HEK293 (cell line): ENCODE data around the gene GUK1.
A peak's percentile ranks its signal among the peaks of the same experiment; 100 is the strongest.

Source experiments
- FEZF1 ChIP-seq: fragments of 450-650 bp; formaldehyde crosslinking; IDR thresholded peaks from 2 replicates; pipeline ENCODE4 v1.5.1; 2016; ENCODE audit warnings: missing biosample characterization, missing genetic modification characterization
- GLI4 ChIP-seq: fragments of 450-650 bp; formaldehyde crosslinking; IDR thresholded peaks from 2 replicates; pipeline ENCODE4 v1.5.1; 2016; ENCODE audit warnings: missing biosample characterization, missing genetic modification characterization
- RBAK ChIP-seq: fragments of 450-650 bp; formaldehyde crosslinking; IDR thresholded peaks from 2 replicates; pipeline ENCODE4 v1.5.1; 2016; ENCODE audit warnings: missing biosample characterization, missing genetic modification characterization
- REPIN1 ChIP-seq: fragments of 450-650 bp; formaldehyde crosslinking; IDR thresholded peaks from 2 replicates; pipeline ENCODE4 v1.5.1; 2017; ENCODE audit warnings: missing biosample characterization, missing genetic modification characterization, low read depth
- SALL2 ChIP-seq: fragments of 450-650 bp; formaldehyde crosslinking; IDR thresholded peaks from 2 replicates; pipeline ENCODE4 v1.5.0; 2017; ENCODE audit warnings: missing biosample characterization, mild to moderate bottlenecking, missing genetic modification characterization, borderline replicate concordance
- ZFHX2 ChIP-seq: fragments of 450-650 bp; formaldehyde crosslinking; conservative IDR thresholded peaks from 2 replicates; pipeline ENCODE4 v1.5.1; 2016; ENCODE audit warnings: missing biosample characterization, missing genetic modification characterization
- ZNF140 ChIP-seq: fragments of 450-650 bp; formaldehyde crosslinking; IDR thresholded peaks from 2 replicates; pipeline ENCODE4 v1.5.1; 2016; ENCODE audit warnings: missing biosample characterization, missing genetic modification characterization
- ZNF146 ChIP-seq: fragments of 450-650 bp; formaldehyde crosslinking; IDR thresholded peaks from 2 replicates; pipeline ENCODE4 v1.5.1; 2016; ENCODE audit warnings: missing biosample characterization, missing genetic modification characterization
- ZNF391 ChIP-seq: fragments of 450-650 bp; formaldehyde crosslinking; IDR thresholded peaks from 2 replicates; pipeline ENCODE4 v1.5.1; 2016; ENCODE audit warnings: low read depth, missing biosample characterization, missing genetic modification characterization, borderline replicate concordance
- ZNF423 ChIP-seq: fragments of 450-650 bp; formaldehyde crosslinking; IDR thresholded peaks from 2 replicates; pipeline ENCODE4 v1.5.1; 2016; ENCODE audit warnings: missing biosample characterization, missing genetic modification characterization
- ZNF433 ChIP-seq: fragments of 450-650 bp; formaldehyde crosslinking; IDR thresholded peaks from 2 replicates; pipeline ENCODE4 v1.5.1; 2016; ENCODE audit warnings: missing biosample characterization, missing genetic modification characterization, low read depth
- ZNF473 ChIP-seq: fragments of 450-650 bp; formaldehyde crosslinking; IDR thresholded peaks from 2 replicates; pipeline ENCODE4 v1.5.1; 2017; ENCODE audit warnings: missing biosample characterization, missing genetic modification characterization
- ZNF510 ChIP-seq: fragments of 450-650 bp; formaldehyde crosslinking; IDR thresholded peaks from 2 replicates; pipeline ENCODE4 v1.5.1; 2018; ENCODE audit warnings: mild to moderate bottlenecking, missing genetic modification characterization, missing biosample characterization; ENCODE audit not compliant: insufficient replicate concordance
- ZNF621 ChIP-seq: fragments of 450-650 bp; formaldehyde crosslinking; IDR thresholded peaks from 2 replicates; pipeline ENCODE4 v1.5.1; 2017; ENCODE audit warnings: missing biosample characterization, missing genetic modification characterization
- ZNF623 ChIP-seq: fragments of 450-650 bp; formaldehyde crosslinking; IDR thresholded peaks from 2 replicates; pipeline ENCODE4 v1.5.1; 2016; ENCODE audit warnings: missing biosample characterization, missing genetic modification characterization
- ZNF629 ChIP-seq: fragments of 450-650 bp; formaldehyde crosslinking; IDR thresholded peaks from 2 replicates; pipeline ENCODE4 v1.5.1; 2017; ENCODE audit warnings: missing biosample characterization, missing genetic modification characterization
- ZNF658 ChIP-seq: fragments of 450-650 bp; formaldehyde crosslinking; IDR thresholded peaks from 2 replicates; pipeline ENCODE4; 2016; ENCODE audit warnings: missing biosample characterization, missing genetic modification characterization
- ZNF677 ChIP-seq: fragments of 450-650 bp; IDR thresholded peaks from 2 replicates; pipeline ENCODE4 v1.5.0; 2018; ENCODE audit warnings: missing biosample characterization, mild to moderate bottlenecking, missing genetic modification characterization, moderate library complexity
- TF ChIP-seq, protein P1 (sequence below): fragments of 450-650 bp; formaldehyde crosslinking; IDR thresholded peaks from 2 replicates; pipeline ENCODE4 v1.5.1; 2017; ENCODE audit warnings: missing biosample characterization, missing genetic modification characterization
- TF ChIP-seq, protein P2 (sequence below): IDR thresholded peaks from 2 replicates; pipeline ENCODE4 v1.6.1; 2011; ENCODE audit warnings: mild to moderate bottlenecking, low read depth, low read length, borderline replicate concordance
- TF ChIP-seq, protein P3 (sequence below): fragments of 450-650 bp; formaldehyde crosslinking; IDR thresholded peaks from 2 replicates; pipeline ENCODE4 v1.5.1; 2016; ENCODE audit warnings: missing biosample characterization, missing genetic modification characterization
- TF ChIP-seq, protein P4 (sequence below): fragments of 450-650 bp; formaldehyde crosslinking; IDR thresholded peaks from 2 replicates; pipeline ENCODE4 v1.5.1; 2016; ENCODE audit warnings: missing biosample characterization, missing genetic modification characterization
- TF ChIP-seq, protein P5 (sequence below): fragments of 450-650 bp; formaldehyde crosslinking; IDR thresholded peaks from 2 replicates; pipeline ENCODE4 v1.5.1; 2016; ENCODE audit warnings: missing biosample characterization, missing genetic modification characterization
- TF ChIP-seq, protein P6 (sequence below): fragments of 450-650 bp; formaldehyde crosslinking; IDR thresholded peaks from 2 replicates; pipeline ENCODE4 v1.5.1; 2016; ENCODE audit warnings: missing biosample characterization, missing genetic modification characterization
- TF ChIP-seq, protein P7 (sequence below): fragments of 450-650 bp; formaldehyde crosslinking; IDR thresholded peaks from 2 replicates; pipeline ENCODE4 v1.5.1; 2016; ENCODE audit warnings: missing biosample characterization, missing genetic modification characterization, borderline replicate concordance

The GUK1 gene

DNA sequence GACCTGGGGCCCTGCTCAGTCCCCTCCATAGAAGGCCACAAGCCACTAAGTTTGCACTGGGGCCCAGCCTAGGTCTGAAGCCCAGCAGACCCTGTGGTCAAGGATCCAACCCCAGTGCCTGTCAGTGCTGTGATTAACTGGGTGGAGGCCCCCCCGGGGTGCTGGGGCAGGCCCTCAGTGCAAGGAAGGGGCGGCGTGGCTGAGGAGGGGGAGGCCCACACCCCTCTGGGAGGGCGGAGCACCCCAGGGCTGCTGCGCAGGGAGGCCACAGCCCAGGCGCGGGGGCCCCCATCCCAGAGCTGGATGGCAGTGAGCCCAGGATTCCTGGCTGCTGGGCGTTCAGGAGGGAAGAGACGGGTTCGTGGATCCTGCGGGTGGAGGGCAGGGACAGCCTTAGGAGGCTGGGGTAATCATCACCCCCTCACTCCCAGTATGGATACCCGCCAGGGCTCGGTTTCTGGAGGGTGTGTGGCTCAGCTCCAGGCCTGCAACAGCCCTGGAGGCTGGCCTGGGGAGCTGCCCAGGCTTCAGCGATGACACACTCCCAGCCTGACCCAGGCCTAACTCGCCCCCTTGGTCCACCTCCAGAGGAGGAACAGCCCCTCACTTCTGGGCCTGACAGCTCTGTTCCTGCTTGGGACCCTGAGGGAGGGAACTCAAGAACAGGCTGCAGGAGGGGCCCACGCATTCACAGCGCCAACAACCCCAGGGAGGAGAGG lies 10.5 kb downstream of the GUK1 start (continued):
- TF ChIP-seq SALL2 (tag by site-specific recombination), result no peak
- TF ChIP-seq, protein P1, sequence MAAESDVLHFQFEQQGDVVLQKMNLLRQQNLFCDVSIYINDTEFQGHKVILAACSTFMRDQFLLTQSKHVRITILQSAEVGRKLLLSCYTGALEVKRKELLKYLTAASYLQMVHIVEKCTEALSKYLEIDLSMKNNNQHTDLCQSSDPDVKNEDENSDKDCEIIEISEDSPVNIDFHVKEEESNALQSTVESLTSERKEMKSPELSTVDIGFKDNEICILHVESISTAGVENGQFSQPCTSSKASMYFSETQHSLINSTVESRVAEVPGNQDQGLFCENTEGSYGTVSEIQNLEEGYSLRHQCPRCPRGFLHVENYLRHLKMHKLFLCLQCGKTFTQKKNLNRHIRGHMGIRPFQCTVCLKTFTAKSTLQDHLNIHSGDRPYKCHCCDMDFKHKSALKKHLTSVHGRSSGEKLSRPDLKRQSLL (tag by site-specific recombination), result no peak
- no peak for TF ChIP-seq ZNF629 (tag by site-specific recombination)
- TF ChIP-seq ZNF423 (tag by site-specific recombination), result no peak
- TF ChIP-seq ZNF391 (tag by site-specific recombination), result no peak
- TF ChIP-seq, protein P2, sequence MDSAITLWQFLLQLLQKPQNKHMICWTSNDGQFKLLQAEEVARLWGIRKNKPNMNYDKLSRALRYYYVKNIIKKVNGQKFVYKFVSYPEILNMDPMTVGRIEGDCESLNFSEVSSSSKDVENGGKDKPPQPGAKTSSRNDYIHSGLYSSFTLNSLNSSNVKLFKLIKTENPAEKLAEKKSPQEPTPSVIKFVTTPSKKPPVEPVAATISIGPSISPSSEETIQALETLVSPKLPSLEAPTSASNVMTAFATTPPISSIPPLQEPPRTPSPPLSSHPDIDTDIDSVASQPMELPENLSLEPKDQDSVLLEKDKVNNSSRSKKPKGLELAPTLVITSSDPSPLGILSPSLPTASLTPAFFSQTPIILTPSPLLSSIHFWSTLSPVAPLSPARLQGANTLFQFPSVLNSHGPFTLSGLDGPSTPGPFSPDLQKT, result no peak
- TF ChIP-seq ZNF146 (tag by site-specific recombination), result no peak
- TF ChIP-seq, protein P3, sequence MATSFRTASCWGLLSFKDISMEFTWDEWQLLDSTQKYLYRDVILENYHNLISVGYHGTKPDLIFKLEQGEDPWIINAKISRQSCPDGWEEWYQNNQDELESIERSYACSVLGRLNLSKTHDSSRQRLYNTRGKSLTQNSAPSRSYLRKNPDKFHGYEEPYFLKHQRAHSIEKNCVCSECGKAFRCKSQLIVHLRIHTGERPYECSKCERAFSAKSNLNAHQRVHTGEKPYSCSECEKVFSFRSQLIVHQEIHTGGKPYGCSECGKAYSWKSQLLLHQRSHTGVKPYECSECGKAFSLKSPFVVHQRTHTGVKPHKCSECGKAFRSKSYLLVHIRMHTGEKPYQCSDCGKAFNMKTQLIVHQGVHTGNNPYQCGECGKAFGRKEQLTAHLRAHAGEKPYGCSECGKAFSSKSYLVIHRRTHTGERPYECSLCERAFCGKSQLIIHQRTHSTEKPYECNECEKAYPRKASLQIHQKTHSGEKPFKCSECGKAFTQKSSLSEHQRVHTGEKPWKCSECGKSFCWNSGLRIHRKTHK (tag by site-specific recombination), result no peak
- no peak for TF ChIP-seq ZNF677 (tag by site-specific recombination)
- TF ChIP-seq, protein P4, sequence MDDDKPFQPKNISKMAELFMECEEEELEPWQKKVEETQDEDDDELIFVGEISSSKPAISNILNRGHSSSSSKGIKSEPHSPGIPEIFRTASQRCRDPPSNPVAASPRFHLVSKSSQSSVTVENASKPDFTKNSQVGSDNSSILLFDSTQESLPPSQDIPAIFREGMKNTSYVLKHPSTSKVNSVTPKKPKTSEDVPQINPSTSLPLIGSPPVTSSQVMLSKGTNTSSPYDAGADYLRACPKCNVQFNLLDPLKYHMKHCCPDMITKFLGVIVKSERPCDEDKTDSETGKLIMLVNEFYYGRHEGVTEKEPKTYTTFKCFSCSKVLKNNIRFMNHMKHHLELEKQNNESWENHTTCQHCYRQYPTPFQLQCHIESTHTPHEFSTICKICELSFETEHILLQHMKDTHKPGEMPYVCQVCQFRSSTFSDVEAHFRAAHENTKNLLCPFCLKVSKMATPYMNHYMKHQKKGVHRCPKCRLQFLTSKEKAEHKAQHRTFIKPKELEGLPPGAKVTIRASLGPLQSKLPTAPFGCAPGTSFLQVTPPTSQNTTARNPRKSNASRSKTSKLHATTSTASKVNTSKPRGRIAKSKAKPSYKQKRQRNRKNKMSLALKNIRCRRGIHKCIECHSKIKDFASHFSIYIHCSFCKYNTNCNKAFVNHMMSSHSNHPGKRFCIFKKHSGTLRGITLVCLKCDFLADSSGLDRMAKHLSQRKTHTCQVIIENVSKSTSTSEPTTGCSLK (tag by site-specific recombination), result no peak
- TF ChIP-seq, protein P5, sequence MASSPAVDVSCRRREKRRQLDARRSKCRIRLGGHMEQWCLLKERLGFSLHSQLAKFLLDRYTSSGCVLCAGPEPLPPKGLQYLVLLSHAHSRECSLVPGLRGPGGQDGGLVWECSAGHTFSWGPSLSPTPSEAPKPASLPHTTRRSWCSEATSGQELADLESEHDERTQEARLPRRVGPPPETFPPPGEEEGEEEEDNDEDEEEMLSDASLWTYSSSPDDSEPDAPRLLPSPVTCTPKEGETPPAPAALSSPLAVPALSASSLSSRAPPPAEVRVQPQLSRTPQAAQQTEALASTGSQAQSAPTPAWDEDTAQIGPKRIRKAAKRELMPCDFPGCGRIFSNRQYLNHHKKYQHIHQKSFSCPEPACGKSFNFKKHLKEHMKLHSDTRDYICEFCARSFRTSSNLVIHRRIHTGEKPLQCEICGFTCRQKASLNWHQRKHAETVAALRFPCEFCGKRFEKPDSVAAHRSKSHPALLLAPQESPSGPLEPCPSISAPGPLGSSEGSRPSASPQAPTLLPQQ (tag by site-specific recombination), result peak; percentile 81
- TF ChIP-seq, protein P6, sequence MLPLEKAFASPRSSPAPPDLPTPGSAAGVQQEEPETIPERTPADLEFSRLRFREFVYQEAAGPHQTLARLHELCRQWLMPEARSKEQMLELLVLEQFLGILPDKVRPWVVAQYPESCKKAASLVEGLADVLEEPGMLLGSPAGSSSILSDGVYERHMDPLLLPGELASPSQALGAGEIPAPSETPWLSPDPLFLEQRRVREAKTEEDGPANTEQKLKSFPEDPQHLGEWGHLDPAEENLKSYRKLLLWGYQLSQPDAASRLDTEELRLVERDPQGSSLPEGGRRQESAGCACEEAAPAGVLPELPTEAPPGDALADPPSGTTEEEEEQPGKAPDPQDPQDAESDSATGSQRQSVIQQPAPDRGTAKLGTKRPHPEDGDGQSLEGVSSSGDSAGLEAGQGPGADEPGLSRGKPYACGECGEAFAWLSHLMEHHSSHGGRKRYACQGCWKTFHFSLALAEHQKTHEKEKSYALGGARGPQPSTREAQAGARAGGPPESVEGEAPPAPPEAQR, result no peak
- TF ChIP-seq ZNF658, result no peak
- TF ChIP-seq REPIN1 (tag by site-specific recombination), result no peak
- no peak for TF ChIP-seq ZNF140 (tag by site-specific recombination)
- no peak for TF ChIP-seq ZNF621 (tag by site-specific recombination)
- no peak for TF ChIP-seq ZNF473 (tag by site-specific recombination)
- TF ChIP-seq, protein P7, sequence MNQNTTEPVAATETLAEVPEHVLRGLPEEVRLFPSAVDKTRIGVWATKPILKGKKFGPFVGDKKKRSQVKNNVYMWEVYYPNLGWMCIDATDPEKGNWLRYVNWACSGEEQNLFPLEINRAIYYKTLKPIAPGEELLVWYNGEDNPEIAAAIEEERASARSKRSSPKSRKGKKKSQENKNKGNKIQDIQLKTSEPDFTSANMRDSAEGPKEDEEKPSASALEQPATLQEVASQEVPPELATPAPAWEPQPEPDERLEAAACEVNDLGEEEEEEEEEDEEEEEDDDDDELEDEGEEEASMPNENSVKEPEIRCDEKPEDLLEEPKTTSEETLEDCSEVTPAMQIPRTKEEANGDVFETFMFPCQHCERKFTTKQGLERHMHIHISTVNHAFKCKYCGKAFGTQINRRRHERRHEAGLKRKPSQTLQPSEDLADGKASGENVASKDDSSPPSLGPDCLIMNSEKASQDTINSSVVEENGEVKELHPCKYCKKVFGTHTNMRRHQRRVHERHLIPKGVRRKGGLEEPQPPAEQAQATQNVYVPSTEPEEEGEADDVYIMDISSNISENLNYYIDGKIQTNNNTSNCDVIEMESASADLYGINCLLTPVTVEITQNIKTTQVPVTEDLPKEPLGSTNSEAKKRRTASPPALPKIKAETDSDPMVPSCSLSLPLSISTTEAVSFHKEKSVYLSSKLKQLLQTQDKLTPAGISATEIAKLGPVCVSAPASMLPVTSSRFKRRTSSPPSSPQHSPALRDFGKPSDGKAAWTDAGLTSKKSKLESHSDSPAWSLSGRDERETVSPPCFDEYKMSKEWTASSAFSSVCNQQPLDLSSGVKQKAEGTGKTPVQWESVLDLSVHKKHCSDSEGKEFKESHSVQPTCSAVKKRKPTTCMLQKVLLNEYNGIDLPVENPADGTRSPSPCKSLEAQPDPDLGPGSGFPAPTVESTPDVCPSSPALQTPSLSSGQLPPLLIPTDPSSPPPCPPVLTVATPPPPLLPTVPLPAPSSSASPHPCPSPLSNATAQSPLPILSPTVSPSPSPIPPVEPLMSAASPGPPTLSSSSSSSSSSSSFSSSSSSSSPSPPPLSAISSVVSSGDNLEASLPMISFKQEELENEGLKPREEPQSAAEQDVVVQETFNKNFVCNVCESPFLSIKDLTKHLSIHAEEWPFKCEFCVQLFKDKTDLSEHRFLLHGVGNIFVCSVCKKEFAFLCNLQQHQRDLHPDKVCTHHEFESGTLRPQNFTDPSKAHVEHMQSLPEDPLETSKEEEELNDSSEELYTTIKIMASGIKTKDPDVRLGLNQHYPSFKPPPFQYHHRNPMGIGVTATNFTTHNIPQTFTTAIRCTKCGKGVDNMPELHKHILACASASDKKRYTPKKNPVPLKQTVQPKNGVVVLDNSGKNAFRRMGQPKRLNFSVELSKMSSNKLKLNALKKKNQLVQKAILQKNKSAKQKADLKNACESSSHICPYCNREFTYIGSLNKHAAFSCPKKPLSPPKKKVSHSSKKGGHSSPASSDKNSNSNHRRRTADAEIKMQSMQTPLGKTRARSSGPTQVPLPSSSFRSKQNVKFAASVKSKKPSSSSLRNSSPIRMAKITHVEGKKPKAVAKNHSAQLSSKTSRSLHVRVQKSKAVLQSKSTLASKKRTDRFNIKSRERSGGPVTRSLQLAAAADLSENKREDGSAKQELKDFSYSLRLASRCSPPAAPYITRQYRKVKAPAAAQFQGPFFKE, result no peak
- TF ChIP-seq ZNF510 (tag by site-specific recombination), result no peak
- TF ChIP-seq FEZF1 (tag by site-specific recombination), result no peak
- no peak for TF ChIP-seq RBAK (tag by site-specific recombination)
- no peak for TF ChIP-seq ZNF433 (tag by site-specific recombination)
- TF ChIP-seq ZNF623 (tag by site-specific recombination), result no peak
- TF ChIP-seq GLI4 (tag by site-specific recombination), result no peak
- TF ChIP-seq ZFHX2 (tag by site-specific recombination), result peak; percentile 78
